H9 (cell line): ENCODE measurements around the gene CALM1. TPM values are rescaled to one million over a fixed set of nuclear protein-coding genes. Genes with fewer than 3 reads are reported as not detected.

Experiments
- DNase-seq: peaks from one replicate; pipeline ENCODE4 v3.0.0-alpha.2; 2017
- H2AFZ ChIP-seq: one replicate; pipeline ENCODE4 v1.6.1; 2013; ENCODE audit warnings: mild to moderate bottlenecking, low read length, control low read depth, moderate library complexity
- H2AK5ac ChIP-seq: 2 replicates; pipeline ENCODE4 v1.6.1; 2013; ENCODE audit warnings: low read length, control low read depth, mixed read lengths; ENCODE audit not compliant: insufficient read length
- H2BK120ac ChIP-seq: one replicate; pipeline ENCODE4 v1.6.1; 2013; ENCODE audit warnings: low read depth, mild to moderate bottlenecking, low read length, control low read depth, inconsistent platforms; ENCODE audit not compliant: poor library complexity, severe bottlenecking
- H2BK12ac ChIP-seq: 2 replicates; pipeline ENCODE4 v1.6.1; 2013; ENCODE audit warnings: low read length, control low read depth, mixed read lengths, low read depth; ENCODE audit not compliant: insufficient read length
- H2BK15ac ChIP-seq: 2 replicates; pipeline ENCODE4 v1.6.1; 2013; ENCODE audit warnings: low read depth, low read length, control low read depth
- H2BK20ac ChIP-seq: one replicate; pipeline ENCODE4 v1.6.1; 2013; ENCODE audit warnings: low read depth, mild to moderate bottlenecking, low read length, control low read depth, inconsistent platforms; ENCODE audit not compliant: poor library complexity, severe bottlenecking
- H2BK5ac ChIP-seq: 2 replicates; pipeline ENCODE4 v1.6.1; 2013; ENCODE audit warnings: low read length, control low read depth, mixed read lengths; ENCODE audit not compliant: insufficient read length
- H3K14ac ChIP-seq: 2 replicates; pipeline ENCODE4 v1.6.1; 2013; ENCODE audit warnings: low read length, control low read depth; ENCODE audit not compliant: insufficient read depth
- H3K18ac ChIP-seq: 2 replicates; pipeline ENCODE4 v1.6.1; 2013; ENCODE audit warnings: low read depth, mild to moderate bottlenecking, mixed read lengths, low read length, control low read depth; ENCODE audit not compliant: insufficient read length
- H3K23ac ChIP-seq: 2 replicates; pipeline ENCODE4 v1.6.1; 2013; ENCODE audit warnings: low read length, control low read depth, mixed read lengths, low read depth; ENCODE audit not compliant: insufficient read length
- H3K23me2 ChIP-seq: 2 replicates; pipeline ENCODE4 v1.6.1; 2013; ENCODE audit warnings: low read depth, mild to moderate bottlenecking, mixed read lengths, low read length, control low read depth; ENCODE audit not compliant: insufficient read length, poor library complexity, severe bottlenecking
- H3K27ac ChIP-seq: 2 replicates; pipeline ENCODE4 v1.5.1; 2013; ENCODE audit warnings: low read length, control low read depth, mixed read lengths, low read depth; ENCODE audit not compliant: insufficient read length
- H3K27me3 ChIP-seq: 2 replicates; pipeline ENCODE4 v1.6.1; 2013; ENCODE audit warnings: low read length, control low read depth, inconsistent platforms; ENCODE audit not compliant: insufficient read depth
- H3K4ac ChIP-seq: 2 replicates; pipeline ENCODE4 v1.6.1; 2013; ENCODE audit warnings: low read depth, mild to moderate bottlenecking, control low read depth, inconsistent platforms, low read length, moderate library complexity
- H3K4me1 ChIP-seq: 2 replicates; pipeline ENCODE4 v1.6.1; 2013; ENCODE audit warnings: low read length, control low read depth, inconsistent platforms; ENCODE audit not compliant: insufficient read depth
- H3K4me2 ChIP-seq: 2 replicates; pipeline ENCODE4 v1.6.1; 2013; ENCODE audit warnings: low read length, control low read depth, mixed read lengths; ENCODE audit not compliant: insufficient read length, insufficient read depth
- H3K56ac ChIP-seq: 2 replicates; pipeline ENCODE4 v1.6.1; 2013; ENCODE audit warnings: low read depth, mild to moderate bottlenecking, mixed read lengths, low read length, control low read depth; ENCODE audit not compliant: insufficient read length
- H3K79me1 ChIP-seq: 2 replicates; pipeline ENCODE4 v1.6.1; 2013; ENCODE audit warnings: low read depth, mild to moderate bottlenecking, moderate library complexity, low read length, control low read depth, inconsistent platforms; ENCODE audit not compliant: insufficient read depth, poor library complexity, severe bottlenecking
- H3K79me2 ChIP-seq: 2 replicates; pipeline ENCODE4 v1.6.1; 2013; ENCODE audit warnings: low read length, control low read depth, inconsistent platforms; ENCODE audit not compliant: insufficient read depth
- H3K9ac ChIP-seq: 2 replicates; pipeline ENCODE4 v1.6.1; 2013; ENCODE audit warnings: low read length, control low read depth, mixed read lengths; ENCODE audit not compliant: insufficient read length; ENCODE audit errors: extremely low read depth
- H3K9me3 ChIP-seq: one replicate; pipeline ENCODE4 v1.6.1; 2013; ENCODE audit warnings: low read depth, low read length, inconsistent platforms; ENCODE audit not compliant: control insufficient read depth
- H3T11ph ChIP-seq: one replicate; pipeline ENCODE4 v1.6.1; 2013; ENCODE audit warnings: mild to moderate bottlenecking, low read length, control low read depth, inconsistent platforms
- H4K20me1 ChIP-seq: one replicate; pipeline ENCODE4 v1.6.1; 2013; ENCODE audit not compliant: control insufficient read depth, insufficient read length, insufficient read depth
- H4K5ac ChIP-seq: 2 replicates; pipeline ENCODE4 v1.6.1; 2013; ENCODE audit warnings: low read depth, mild to moderate bottlenecking, mixed read lengths, low read length, control low read depth; ENCODE audit not compliant: insufficient read length
- H4K8ac ChIP-seq: replicated peaks from 2 replicates; pipeline ENCODE4 v1.6.1; 2013; ENCODE audit warnings: low read length, control low read depth, mixed read lengths, low read depth; ENCODE audit not compliant: insufficient read length
- H4K91ac ChIP-seq: 2 replicates; pipeline ENCODE4 v1.6.1; 2013; ENCODE audit warnings: low read depth, mild to moderate bottlenecking, moderate library complexity, mixed read lengths, low read length, control low read depth; ENCODE audit not compliant: insufficient read length
- H3K27ac Mint-ChIP-seq, 3 experiments: 2 replicates in 2 of 3; 3 replicates in 1 of 3; pipeline ENCODE4 v1.8.0; 2020 to 2021; ENCODE audit warnings: mixed read lengths in 3 of 3, mild to moderate bottlenecking in 1 of 3, moderate library complexity in 1 of 3
- H3K27me3 Mint-ChIP-seq: 2 replicates; pipeline ENCODE4 v1.8.0; 2021; ENCODE audit warnings: low read depth, mild to moderate bottlenecking, moderate library complexity, mixed read lengths
- H3K36me3 Mint-ChIP-seq, 3 experiments: 2 replicates in 2 of 3; 3 replicates in 1 of 3; pipeline ENCODE4 v1.8.0; 2020 to 2021; ENCODE audit warnings: low read depth in 3 of 3, mixed read lengths in 3 of 3; ENCODE audit not compliant: insufficient read depth in 1 of 3
- H3K4me1 Mint-ChIP-seq, 2 experiments: 2 replicates each; pipeline ENCODE4 v1.8.0; 2020; ENCODE audit warnings: mixed read lengths in 2 of 2
- H3K4me3 Mint-ChIP-seq, 2 experiments: 2 replicates in 1 of 2; 3 replicates in 1 of 2; pipeline ENCODE4 v1.8.0; 2020 to 2021; ENCODE audit warnings: mild to moderate bottlenecking in 2 of 2, mixed read lengths in 2 of 2, moderate library complexity in 1 of 2
- H3K9me3 Mint-ChIP-seq, 2 experiments: 2 replicates in 1 of 2; 3 replicates in 1 of 2; pipeline ENCODE4 v1.8.0; 2020; ENCODE audit warnings: mild to moderate bottlenecking in 2 of 2, mixed read lengths in 2 of 2, moderate library complexity in 1 of 2
- WGBS: extraction: QIAGEN DNeasy Blood & Tissue Kit; methylation state at CpG from one replicate; pipeline ENCODE4 v1.1.7; 2013; ENCODE audit warnings: missing lambda C conversion rate, low lambda C conversion rate, mixed read lengths; ENCODE audit not compliant: insufficient read length; ENCODE audit errors: extremely low coverage; 5-methylcytosine and 5-hydroxymethylcytosine counted together
- total RNA-seq: library from RNA; stranded (reverse); gene quantifications from 2 replicates; pipeline ENCODE4 v1.2.1, GENCODE V29; 2021
- TF ChIP-seq, protein P1 (sequence below): fragments of 200-600 bp; sonication (generic); conservative IDR thresholded peaks from 3 replicates; pipeline ENCODE4 v1.8.0; 2021; ENCODE audit warnings: antibody characterized with exemption, mild to moderate bottlenecking

Gene CALM1
- total RNA-seq, 1 experiment from 2014 or later, result 354 TPM

DNA sequence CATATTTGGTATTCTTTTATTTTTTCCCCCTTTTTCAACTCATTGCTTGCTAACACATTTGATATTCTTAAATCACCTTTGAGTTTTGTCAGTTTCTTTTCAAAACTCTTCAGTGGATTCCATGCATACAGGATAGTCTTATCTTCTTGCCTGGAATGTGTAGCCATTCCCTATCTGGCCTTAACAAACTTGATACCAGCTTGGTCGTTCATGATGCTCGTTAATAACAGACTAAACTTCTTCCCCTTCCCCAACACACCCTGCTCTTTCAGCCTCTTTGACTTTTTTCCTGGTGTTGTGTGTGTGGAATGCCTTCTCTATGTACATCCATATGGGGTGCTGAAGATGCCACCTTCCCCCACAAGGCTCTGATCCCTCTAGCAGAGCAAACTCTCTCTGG is 17.7 kb upstream of the CALM1 start:
- Histone ChIP-seq H2AFZ (no peak overlapping the region), H3K4me2 (no peak overlapping the region), H4K91ac (no peak overlapping the region), H3K23ac (no peak overlapping the region), H3K79me1 (no peaks in the 10 kb centered on the region), H3K27ac (no peak overlapping the region), H3K9me3 (no peaks in the 10 kb centered on the region), H3K18ac (no peak overlapping the region), H3K4ac (no peak overlapping the region), H3K79me2 (no peaks in the 10 kb centered on the region), H4K5ac (no peak overlapping the region), H2BK15ac (no peak overlapping the region), H3K9ac (no peak overlapping the region), H2BK120ac (no peak overlapping the region), H3K23me2 (peaks cover 19% of the 10 kb centered on the region), H3K56ac (no peak overlapping the region), H3K4me1 (peaks cover under 1% of the 10 kb centered on the region; the same call in 1 of the 2 replicates), H3T11ph (no peak overlapping the region), H3K27me3 (no peaks in the 10 kb centered on the region), H2BK20ac (no peak overlapping the region), H4K20me1 (no peaks in the 10 kb centered on the region), H2AK5ac (no peak overlapping the region), H4K8ac (no peak overlapping the region), H2BK5ac (no peak overlapping the region), H3K14ac (no peak overlapping the region), H2BK12ac (no peak overlapping the region)
- H3K4me1 Mint-ChIP-seq, result peaks cover 2 to 4% of the 10 kb centered on the region in 2 experiments
- TF ChIP-seq, protein P1, sequence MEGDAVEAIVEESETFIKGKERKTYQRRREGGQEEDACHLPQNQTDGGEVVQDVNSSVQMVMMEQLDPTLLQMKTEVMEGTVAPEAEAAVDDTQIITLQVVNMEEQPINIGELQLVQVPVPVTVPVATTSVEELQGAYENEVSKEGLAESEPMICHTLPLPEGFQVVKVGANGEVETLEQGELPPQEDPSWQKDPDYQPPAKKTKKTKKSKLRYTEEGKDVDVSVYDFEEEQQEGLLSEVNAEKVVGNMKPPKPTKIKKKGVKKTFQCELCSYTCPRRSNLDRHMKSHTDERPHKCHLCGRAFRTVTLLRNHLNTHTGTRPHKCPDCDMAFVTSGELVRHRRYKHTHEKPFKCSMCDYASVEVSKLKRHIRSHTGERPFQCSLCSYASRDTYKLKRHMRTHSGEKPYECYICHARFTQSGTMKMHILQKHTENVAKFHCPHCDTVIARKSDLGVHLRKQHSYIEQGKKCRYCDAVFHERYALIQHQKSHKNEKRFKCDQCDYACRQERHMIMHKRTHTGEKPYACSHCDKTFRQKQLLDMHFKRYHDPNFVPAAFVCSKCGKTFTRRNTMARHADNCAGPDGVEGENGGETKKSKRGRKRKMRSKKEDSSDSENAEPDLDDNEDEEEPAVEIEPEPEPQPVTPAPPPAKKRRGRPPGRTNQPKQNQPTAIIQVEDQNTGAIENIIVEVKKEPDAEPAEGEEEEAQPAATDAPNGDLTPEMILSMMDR, result no peak
- H3K27ac Mint-ChIP-seq, result no peak overlapping the region
- DNase-seq, result no peak
- no CpG with 5 or more reads among the region's 2 CpGs for WGBS
- H3K4me3 Mint-ChIP-seq, result no peak overlapping the region
- H3K27me3 Mint-ChIP-seq, result peaks cover 2% of the 10 kb centered on the region; the same call in 1 of the 2 replicates
- no peaks in the 10 kb centered on the region for H3K36me3 Mint-ChIP-seq
- no peaks in the 10 kb centered on the region for H3K9me3 Mint-ChIP-seq
